Prostate gland (tissue), 2 donors: Measurements from ENCODE around the gene ERMAP.

Experiments
- CTCF ChIP-seq, 4 experiments: fragments of 200-600 bp in 2 of 4; fragments of 450-650 bp in 2 of 4; sonication (generic) in 2 of 4; IDR thresholded peaks; 1 replicate in 3 of 4; 2 replicates in 1 of 4; pipeline ENCODE4 v1.5.1; 2016 to 2019; ENCODE audit warnings: antibody characterized with exemption in 4 of 4, mild to moderate bottlenecking in 2 of 4, moderate library complexity in 2 of 4
- POLR2A ChIP-seq: fragments of 450-650 bp; IDR thresholded peaks from one replicate; pipeline ENCODE4 v1.6.1; 2016; ENCODE audit warnings: antibody characterized with exemption, mild to moderate bottlenecking

- TF ChIP-seq CTCF (IDR thresholded peaks at IDR 0.05) (no peak), POLR2A (no peak)
Observed at GRCh38 chr1:42779725-42780124, 37.2 kb upstream of the ERMAP start.
